HL-60 (cell line): ENCODE results near the gene ITIH3.

Source experiments
- CTCF ChIP-seq: IDR thresholded peaks from one replicate; pipeline ENCODE4 v1.5.1; 2011; ENCODE audit warnings: low read length, control low read depth, inconsistent platforms; ENCODE audit not compliant: insufficient read depth
- GABPA ChIP-seq: IDR thresholded peaks from 2 replicates; pipeline ENCODE4 v1.6.1; 2012; ENCODE audit warnings: low read depth
- POLR2AphosphoS5 ChIP-seq: IDR thresholded peaks from 2 replicates; pipeline ENCODE4 v1.6.1; 2012; ENCODE audit warnings: low read depth
- REST ChIP-seq: IDR thresholded peaks from 2 replicates; pipeline ENCODE4 v1.6.1; 2012; ENCODE audit warnings: low read depth; ENCODE audit not compliant: insufficient replicate concordance
- SPI1 ChIP-seq: IDR thresholded peaks from 2 replicates; pipeline ENCODE4 v1.6.1; 2012; ENCODE audit warnings: low read depth, mild to moderate bottlenecking, borderline replicate concordance

GRCh38 chr3:52819936-52820335 is 25.3 kb downstream of the ITIH3 start:
- TF ChIP-seq CTCF (no peak), REST (no peak), GABPA (no peak), POLR2AphosphoS5 (no peak), SPI1 (no peak)
